Thymus (tissue), 11 donors: Measurements from ENCODE around the gene PDGFD. TPM values are rescaled to one million over a fixed set of nuclear protein-coding genes. Genes with fewer than 3 reads are reported as not detected.
A peak's percentile ranks its signal among the peaks of the same experiment; 100 is the strongest.

Experiments
- DNase-seq, 9 donors: peaks; one replicate each; pipeline ENCODE4 v3.0.0-alpha.2; 2013; ENCODE audit warnings: low spot score in 9 of 9, low read depth in 6 of 9, missing footprints in 1 of 9
- H3K27ac ChIP-seq, 2 donors: one replicate each; pipeline ENCODE4 v1.5.1; 2013; ENCODE audit warnings: control low read depth in 1 of 2, low read depth in 1 of 2, low read length in 1 of 2, mild to moderate bottlenecking in 1 of 2, moderate library complexity in 1 of 2
- H3K27me3 ChIP-seq, 2 donors: one replicate each; pipeline ENCODE4 v1.5.1; 2013; ENCODE audit warnings: low read length in 1 of 2; ENCODE audit not compliant: control insufficient read depth in 2 of 2, insufficient read depth in 1 of 2
- H3K36me3 ChIP-seq, 2 donors: one replicate each; pipeline ENCODE4 v1.5.1; 2013; ENCODE audit warnings: low read length in 1 of 2, mild to moderate bottlenecking in 1 of 2, moderate library complexity in 1 of 2; ENCODE audit not compliant: control insufficient read depth in 2 of 2, insufficient read depth in 2 of 2
- H3K4me1 ChIP-seq, 2 donors: one replicate each; pipeline ENCODE4 v1.5.1; 2013; ENCODE audit warnings: low read length in 2 of 2; ENCODE audit not compliant: control insufficient read depth in 2 of 2, insufficient read depth in 2 of 2
- H3K4me3 ChIP-seq, 2 donors: one replicate each; pipeline ENCODE4 v1.5.1; 2013; ENCODE audit warnings: low read length in 2 of 2, control low read depth in 1 of 2, mild to moderate bottlenecking in 1 of 2
- H3K9me3 ChIP-seq, 2 donors: one replicate each; pipeline ENCODE4 v1.5.1; 2013; ENCODE audit warnings: low read length in 1 of 2, mild to moderate bottlenecking in 1 of 2; ENCODE audit not compliant: control insufficient read depth in 2 of 2, insufficient read depth in 1 of 2
- WGBS: extraction: QIAGEN DNeasy Blood & Tissue Kit; methylation state at CpG from one replicate; pipeline ENCODE4 v1.1.7; 2013; 5-methylcytosine and 5-hydroxymethylcytosine counted together
- polyA plus RNA-seq: library from polyadenylated mRNA; stranded (reverse); fragments of 200-250 nt; gene quantifications from one replicate; pipeline ENCODE4 v1.2.3, GENCODE V29; 2013
- total RNA-seq: library from RNA; stranded (reverse); fragments of 120-200 nt; gene quantifications from one replicate; pipeline ENCODE4 v1.2.4, GENCODE V29; 2013
- donor health status: healthy.

The PDGFD gene
- total and polyA plus RNA-seq, 2 donors, result 1.3 to 5.2 TPM

GRCh38 chr11:104169091-104169490, 5.1 kb upstream of the PDGFD start:
- DNase-seq, result no peak
- no peaks in the 10 kb centered on the region for H3K36me3 ChIP-seq
- peaks cover 5 to 9% of the 10 kb centered on the region in 2 donors for H3K27me3 ChIP-seq
- H3K27ac ChIP-seq, result no peak overlapping the region
- H3K4me1 ChIP-seq, result no peaks in the 10 kb centered on the region
- no peaks in the 10 kb centered on the region for H3K9me3 ChIP-seq
- no peak overlapping the region for H3K4me3 ChIP-seq

GRCh38 chr11:104165014-104165413, 1.1 kb upstream of the PDGFD start:
- 90% methylated on average over 7 of the region's 7 CpGs for WGBS
- DNase-seq, result no peak
- no peaks in the 10 kb centered on the region for H3K36me3 ChIP-seq
- no peaks in the 10 kb centered on the region for H3K9me3 ChIP-seq
- no peak overlapping the region for H3K27ac ChIP-seq
- no peak overlapping the region for H3K4me3 ChIP-seq
- peaks cover 16 to 24% of the 10 kb centered on the region in 2 donors for H3K27me3 ChIP-seq
- peaks cover 0 to 2% of the 10 kb centered on the region in 2 donors for H3K4me1 ChIP-seq

GRCh38 chr11:104163100-104164027, 583 bp downstream of the PDGFD start:
- peak overlapping the region; percentile 16 to 18 for H3K4me3 ChIP-seq
- peak in 1 of 9 donors; percentile 18 for DNase-seq
- H3K27ac ChIP-seq, result no peak overlapping the region

GRCh38 chr11:104161751-104162450, 2.0 kb downstream of the PDGFD start:
- WGBS, result 70% methylated on average over 1 of the region's 1 CpG
- Histone ChIP-seq H3K4me1 (peaks cover 0 to 2% of the 10 kb centered on the region in 2 donors), H3K4me3 (no peak overlapping the region)

More at GRCh38 chr11:104163100-104164027, 583 bp downstream of the PDGFD start:
- no peaks in the 10 kb centered on the region for H3K36me3 ChIP-seq
- 5% methylated on average over 38 of the region's 38 CpGs for WGBS
- H3K27me3 ChIP-seq, result peaks cover 16 to 24% of the 10 kb centered on the region in 2 donors
- H3K4me1 ChIP-seq, result peaks cover 0 to 2% of the 10 kb centered on the region in 2 donors
- no peaks in the 10 kb centered on the region for H3K9me3 ChIP-seq

GRCh38 chr11:104159356-104159755, 4.6 kb downstream of the PDGFD start:
- Histone ChIP-seq H3K4me1 (peaks cover 0 to 2% of the 10 kb centered on the region in 2 donors), H3K9me3 (no peaks in the 10 kb centered on the region), H3K4me3 (no peak overlapping the region), H3K27me3 (peaks cover 14 to 18% of the 10 kb centered on the region in 2 donors), H3K27ac (no peak overlapping the region), H3K36me3 (no peaks in the 10 kb centered on the region)
- DNase-seq, result no peak
- 96% methylated on average over 1 of the region's 1 CpG for WGBS

More at GRCh38 chr11:104161751-104162450, 2.0 kb downstream of the PDGFD start:
- peaks cover 16 to 24% of the 10 kb centered on the region in 2 donors for H3K27me3 ChIP-seq
- no peak overlapping the region for H3K27ac ChIP-seq
- no peak for DNase-seq
- no peaks in the 10 kb centered on the region for H3K36me3 ChIP-seq
- H3K9me3 ChIP-seq, result no peaks in the 10 kb centered on the region

GRCh38 chr11:104155375-104155774, 8.6 kb downstream of the PDGFD start:
- Histone ChIP-seq H3K27me3 (no peaks in the 10 kb centered on the region), H3K36me3 (no peaks in the 10 kb centered on the region), H3K9me3 (no peaks in the 10 kb centered on the region), H3K4me1 (no peaks in the 10 kb centered on the region), H3K4me3 (no peak overlapping the region), H3K27ac (no peak overlapping the region)
- no peak for DNase-seq
- WGBS, result 91% methylated on average over 1 of the region's 1 CpG

- H3K4me3 ChIP-seq, result no peak overlapping the region
- H3K27me3 ChIP-seq, result no peaks in the 10 kb centered on the region
- H3K36me3 ChIP-seq, result no peaks in the 10 kb centered on the region
- no peaks in the 10 kb centered on the region for H3K9me3 ChIP-seq
- no peak for DNase-seq
- WGBS, result 94% methylated on average over 7 of the region's 7 CpGs
- H3K4me1 ChIP-seq, result no peaks in the 10 kb centered on the region
- no peak overlapping the region for H3K27ac ChIP-seq
These were observed 9.7 kb downstream of the PDGFD start for GRCh38 chr11:104154296-104154695.

- DNase-seq, result no peak
- Histone ChIP-seq H3K4me3 (no peak overlapping the region), H3K4me1 (no peaks in the 10 kb centered on the region), H3K9me3 (no peaks in the 10 kb centered on the region), H3K27ac (no peak overlapping the region), H3K27me3 (no peaks in the 10 kb centered on the region), H3K36me3 (no peaks in the 10 kb centered on the region)
These were observed 10.9 kb downstream of the PDGFD start for GRCh38 chr11:104152941-104153505.
